ENCODE data around the gene CCM2. TPM values are rescaled to one million over a fixed set of nuclear protein-coding genes. Genes with fewer than 3 reads are reported as not detected.
A peak's percentile ranks its signal among the peaks of the same experiment; 100 is the strongest.
"Not testable (repeated sequence)": the region's sequence is repeated elsewhere in the genome, so short reads cannot be mapped to it uniquely, and the experiment has no call there.

The CCM2 gene
- total RNA-seq, 2 experiments from 2014 or later = 48.8 to 52.8 TPM

DNA sequence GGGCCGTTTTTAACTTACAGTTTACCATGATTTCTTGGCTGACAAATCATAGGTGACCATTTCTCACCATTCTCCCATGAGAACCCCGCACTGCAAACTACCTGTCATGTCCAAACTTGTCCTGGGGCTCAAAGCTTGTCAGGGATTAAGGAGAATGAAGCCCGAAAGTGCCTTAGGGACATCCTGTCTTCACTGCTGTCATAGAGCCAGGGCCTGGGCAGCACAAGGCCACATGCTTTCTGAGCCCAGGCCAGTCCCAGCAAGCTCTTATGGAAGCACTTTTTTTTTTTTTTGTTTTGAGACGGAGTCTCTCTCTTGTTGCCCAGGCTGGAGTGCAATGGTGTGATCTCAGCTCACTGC lies 33.9 kb downstream of the CCM2 start:
- Mint-ChIP-seq H3K36me3 (ENCODE audit: low read depth) (peaks cover 79% of the 10 kb centered on the region), H3K9me3 (no peaks in the 10 kb centered on the region), H3K4me1 (ENCODE audit: low read depth) (peaks cover 80% of the 10 kb centered on the region), H3K27ac (peak overlapping the region; percentile 85), H3K4me3 (peak overlapping the region; percentile 82), H3K27me3 (no peaks in the 10 kb centered on the region)
- ChIA-PET CTCF (interaction anchor here (0.8 to 1.6 kb wide), 4 partner anchors 12 to 60 kb away, joined by 3 to 7 read pairs (median 5); no protein-coding TSS in a partner anchor), POLR2A (interaction anchor here (0.8 to 13.4 kb wide), 4 partner anchors 16 to 60 kb away, joined by 3 to 367 read pairs (median 162); partner anchors contain the start of genes CCM2 and MYO1G)
- H3K9me3 ChIP-seq (ENCODE audit: control insufficient read depth in 1 of 2, insufficient read depth in 1 of 2, low read length in 2 of 2) = no peaks in the 10 kb centered on the region
- no peak overlapping the region for H3K4me3 ChIP-seq (ENCODE audit: low read length)
- H3K36me3 ChIP-seq (ENCODE audit: insufficient read depth, low read length) = peaks cover 27% of the 10 kb centered on the region
- ATAC-seq (ENCODE audit: poor library complexity) (no peak), DNase-seq (no peak)
- no peaks in the 10 kb centered on the region for H3K27me3 ChIP-seq (ENCODE audit: control insufficient read depth in 1 of 2, insufficient read depth in 2 of 2, low read length in 2 of 2)
- H3K27ac ChIP-seq (ENCODE audit: low read depth in 1 of 2, low read length in 2 of 2) = peak overlapping the region in 1 of 2 donors; percentile 27
- peaks cover 92% of the 10 kb centered on the region for H3K4me1 ChIP-seq (ENCODE audit: insufficient read depth, low read length)
- intact Hi-C loops (cut with DNase I, micrococcal nuclease) = no loop called here
- TF ChIP-seq, protein P1, sequence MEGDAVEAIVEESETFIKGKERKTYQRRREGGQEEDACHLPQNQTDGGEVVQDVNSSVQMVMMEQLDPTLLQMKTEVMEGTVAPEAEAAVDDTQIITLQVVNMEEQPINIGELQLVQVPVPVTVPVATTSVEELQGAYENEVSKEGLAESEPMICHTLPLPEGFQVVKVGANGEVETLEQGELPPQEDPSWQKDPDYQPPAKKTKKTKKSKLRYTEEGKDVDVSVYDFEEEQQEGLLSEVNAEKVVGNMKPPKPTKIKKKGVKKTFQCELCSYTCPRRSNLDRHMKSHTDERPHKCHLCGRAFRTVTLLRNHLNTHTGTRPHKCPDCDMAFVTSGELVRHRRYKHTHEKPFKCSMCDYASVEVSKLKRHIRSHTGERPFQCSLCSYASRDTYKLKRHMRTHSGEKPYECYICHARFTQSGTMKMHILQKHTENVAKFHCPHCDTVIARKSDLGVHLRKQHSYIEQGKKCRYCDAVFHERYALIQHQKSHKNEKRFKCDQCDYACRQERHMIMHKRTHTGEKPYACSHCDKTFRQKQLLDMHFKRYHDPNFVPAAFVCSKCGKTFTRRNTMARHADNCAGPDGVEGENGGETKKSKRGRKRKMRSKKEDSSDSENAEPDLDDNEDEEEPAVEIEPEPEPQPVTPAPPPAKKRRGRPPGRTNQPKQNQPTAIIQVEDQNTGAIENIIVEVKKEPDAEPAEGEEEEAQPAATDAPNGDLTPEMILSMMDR (IDR thresholded peaks at IDR 0.05) = no peak

DNA sequence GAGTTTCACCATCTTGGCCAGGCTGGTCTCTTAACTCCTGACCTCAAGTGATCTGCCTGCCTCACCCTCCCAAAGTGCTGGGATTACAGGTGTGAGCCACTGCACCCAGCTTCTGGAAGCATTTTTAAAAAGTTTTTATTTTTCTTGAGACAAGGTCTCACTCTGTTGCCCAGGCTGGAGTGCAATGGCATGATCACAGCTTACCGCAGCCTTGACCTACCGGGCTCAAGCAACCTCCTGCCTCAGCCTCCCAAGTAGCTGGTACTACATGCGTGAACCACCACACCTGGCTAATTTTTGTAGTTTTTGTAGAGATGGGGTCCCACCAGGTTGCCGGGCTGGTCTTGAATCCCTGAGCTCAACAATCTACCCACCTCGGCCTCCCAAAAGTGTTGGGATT lies 34.7 kb downstream of the CCM2 start:
- H3K27ac Mint-ChIP-seq; H3K9me3 Mint-ChIP-seq; ATAC-seq (ENCODE audit: poor library complexity); H3K27me3 Mint-ChIP-seq; H3K4me3 ChIP-seq (ENCODE audit: low read length); H3K4me3 Mint-ChIP-seq; H3K9me3 ChIP-seq (ENCODE audit: control insufficient read depth in 1 of 2, insufficient read depth in 1 of 2, low read length in 2 of 2); H3K27me3 ChIP-seq (ENCODE audit: control insufficient read depth in 1 of 2, insufficient read depth in 2 of 2, low read length in 2 of 2); intact Hi-C loops (cut with DNase I, micrococcal nuclease); DNase-seq; H3K27ac ChIP-seq (ENCODE audit: low read depth in 1 of 2, low read length in 2 of 2): not testable (repeated sequence)
- Mint-ChIP-seq H3K36me3 (ENCODE audit: low read depth) (peaks cover 78% of the 10 kb centered on the region), H3K4me1 (ENCODE audit: low read depth) (peaks cover 77% of the 10 kb centered on the region)
- CTCF ChIA-PET = interaction anchor here (0.6 to 2.3 kb wide), 4 partner anchors 8 to 95 kb away, joined by 3 to 9 read pairs (median 6); no protein-coding TSS in a partner anchor
- Histone ChIP-seq H3K36me3 (ENCODE audit: insufficient read depth, low read length) (peaks cover 35% of the 10 kb centered on the region), H3K4me1 (ENCODE audit: insufficient read depth, low read length) (peaks cover 91% of the 10 kb centered on the region)
- POLR2A ChIA-PET = interaction anchor here (13.3 to 13.4 kb wide), 2 partner anchors 34 to 55 kb away, joined by 321 to 367 read pairs; partner anchors contain the start of genes CCM2 and MYO1G

DNA sequence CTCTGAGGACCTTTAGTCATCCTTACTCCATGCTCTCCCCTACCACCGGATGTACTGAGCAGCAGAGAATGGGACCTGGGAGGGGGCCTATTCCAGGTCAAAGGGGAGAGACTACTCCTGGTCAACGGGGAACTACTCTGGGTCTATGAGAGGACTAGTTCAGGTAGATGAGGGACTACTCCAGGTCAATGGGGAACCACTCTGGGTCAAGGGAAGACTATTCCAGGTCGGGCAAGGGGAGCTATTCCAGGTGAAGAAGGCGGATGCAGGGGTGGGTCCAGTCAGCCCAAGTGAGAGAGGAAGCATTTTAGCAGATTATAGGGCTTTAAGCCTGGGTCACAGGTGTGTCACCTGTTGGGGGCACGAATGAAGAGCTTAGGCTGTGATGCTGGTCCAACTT lies 35.4 kb downstream of the CCM2 start:
- H3K27me3 ChIP-seq (ENCODE audit: control insufficient read depth in 1 of 2, insufficient read depth in 2 of 2, low read length in 2 of 2) = no peaks in the 10 kb centered on the region
- no peak overlapping the region for H3K27ac ChIP-seq (ENCODE audit: low read depth in 1 of 2, low read length in 2 of 2)
- H3K4me1 Mint-ChIP-seq (ENCODE audit: low read depth) = peaks cover 74% of the 10 kb centered on the region
- H3K4me3 ChIP-seq (ENCODE audit: low read length) = no peak overlapping the region
- H3K36me3 Mint-ChIP-seq (ENCODE audit: low read depth) = peaks cover 75% of the 10 kb centered on the region
- DNase-seq = no peak
- no peaks in the 10 kb centered on the region for H3K9me3 ChIP-seq (ENCODE audit: control insufficient read depth in 1 of 2, insufficient read depth in 1 of 2, low read length in 2 of 2)
- H3K4me3 Mint-ChIP-seq = peak overlapping the region; percentile 28
- intact Hi-C loops (cut with DNase I, micrococcal nuclease) = no loop called here
- H3K36me3 ChIP-seq (ENCODE audit: insufficient read depth, low read length) = peaks cover 36% of the 10 kb centered on the region
- H3K9me3 Mint-ChIP-seq = no peaks in the 10 kb centered on the region
- H3K27ac Mint-ChIP-seq = peak overlapping the region; percentile 88
- H3K27me3 Mint-ChIP-seq = no peaks in the 10 kb centered on the region
- TF ChIP-seq, protein P1 (IDR thresholded peaks at IDR 0.05) = no peak
- ChIA-PET CTCF (interaction anchor here (0.7 to 2.3 kb wide), 5 partner anchors 8 to 62 kb away, joined by 3 to 9 read pairs (median 5); no protein-coding TSS in a partner anchor), POLR2A (interaction anchor here (0.9 to 13.4 kb wide), 7 partner anchors 8 to 187 kb away, joined by 3 to 367 read pairs (median 9); partner anchors contain the start of genes CCM2, MYO1G and TBRG4)
- ATAC-seq (ENCODE audit: poor library complexity) = peak; percentile 6
- peaks cover 85% of the 10 kb centered on the region for H3K4me1 ChIP-seq (ENCODE audit: insufficient read depth, low read length)
